Peyer's patch (tissue), 4 donors: ENCODE data around the gene CNPY4. TPM values are rescaled to one million over a fixed set of nuclear protein-coding genes. Genes with fewer than 3 reads are reported as not detected.
A peak's percentile ranks its signal among the peaks of the same experiment; 100 is the strongest.

Experiments used
- DNase-seq, 3 donors: peaks; one replicate each; pipeline ENCODE4 v3.0.0-alpha.2; 2017 to 2019
- H3K27ac ChIP-seq, 4 donors: fragments of 200-600 bp; sonication (generic); one replicate each; pipeline ENCODE4 v1.5.1; 2016 to 2019
- H3K27me3 ChIP-seq, 2 donors: fragments of 200-600 bp; sonication (generic); one replicate each; pipeline ENCODE4 v1.5.1; 2019
- H3K36me3 ChIP-seq, 3 donors: fragments of 200-600 bp; sonication (generic); one replicate each; pipeline ENCODE4 v1.5.1; 2016 to 2019
- H3K4me1 ChIP-seq, 4 donors: fragments of 200-600 bp; sonication (generic); one replicate each; pipeline ENCODE4 v1.5.1; 2016 to 2019
- H3K4me3 ChIP-seq, 4 donors: fragments of 200-600 bp; sonication (generic); 1 replicate in 3 of 4; 2 replicates in 1 of 4; pipeline ENCODE4 v1.5.1; 2016 to 2019; ENCODE audit warnings: mild to moderate bottlenecking in 1 of 4
- H3K9me3 ChIP-seq, 4 donors: fragments of 200-600 bp; sonication (generic); one replicate each; pipeline ENCODE4 v1.5.1; 2016 to 2019; ENCODE audit warnings: mild to moderate bottlenecking in 1 of 4
- CTCF ChIP-seq, 6 experiments: fragments of 450-650 bp in 4 of 6; fragments of 200-600 bp in 2 of 6; sonication (generic) in 1 of 6; IDR thresholded peaks; one replicate each; pipeline ENCODE4 v1.5.1; 2017 to 2019; ENCODE audit warnings: antibody characterized with exemption in 6 of 6, mild to moderate bottlenecking in 3 of 6, moderate library complexity in 1 of 6
- POLR2A ChIP-seq, 2 donors: fragments of 450-650 bp; IDR thresholded peaks; one replicate each; pipeline ENCODE4 v1.5.1; 2017; ENCODE audit warnings: antibody characterized with exemption in 2 of 2, mild to moderate bottlenecking in 2 of 2, moderate library complexity in 2 of 2
- total RNA-seq, 4 donors: library from RNA; depleted of rRNA; stranded (reverse); fragments of >200 nt; gene quantifications; one replicate each; pipeline ENCODE4 v1.1.0, GENCODE V29; 2016

CNPY4 gene
- total RNA-seq, 4 donors from 2014 or later, result 4.6 to 23.9 (median 6.3) TPM

DNA sequence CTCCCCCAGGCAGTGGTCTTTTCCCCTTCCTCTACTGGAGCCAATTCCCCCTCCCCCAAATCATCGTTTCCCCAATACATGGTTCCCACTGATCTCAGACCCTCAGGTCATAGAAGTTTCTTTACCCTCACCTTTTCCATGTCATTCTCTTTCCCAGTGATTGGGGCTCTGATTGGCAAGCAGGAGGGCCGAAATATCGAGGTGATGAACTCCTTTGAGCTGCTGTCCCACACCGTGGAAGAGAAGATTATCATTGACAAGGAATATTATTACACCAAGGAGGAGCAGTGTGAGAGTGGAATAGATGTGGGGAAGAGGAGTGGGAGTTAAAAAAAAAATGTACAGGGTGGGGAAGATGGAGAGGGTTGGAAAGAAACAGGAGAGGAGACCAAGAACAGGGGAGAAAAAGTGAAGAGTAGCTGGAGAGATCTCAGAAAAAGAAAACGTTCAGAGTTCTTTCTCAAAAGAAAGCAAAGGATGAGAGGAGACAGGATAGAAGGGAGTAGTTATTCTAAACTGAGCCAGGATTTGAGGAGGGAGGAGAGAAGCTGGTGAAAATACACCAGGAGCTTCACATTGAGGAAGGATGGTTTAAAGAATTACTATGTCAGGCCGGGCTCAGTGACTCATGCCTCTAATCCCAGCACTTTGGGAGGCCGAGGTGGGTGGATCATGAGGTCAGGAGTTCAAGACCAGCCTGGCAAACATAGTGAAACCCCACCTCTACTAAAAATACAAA, 29.8 kb upstream of the CNPY4 start:
- Histone ChIP-seq H3K4me1 (peaks cover 0 to 19% (median 0%) of the 10 kb centered on the region in 4 donors), H3K27ac (peak overlapping the region; percentile 79 to 94 (median 87)), H3K27me3 (no peaks in the 10 kb centered on the region), H3K4me3 (peak overlapping the region; percentile 72 to 86 (median 82)), H3K36me3 (peaks cover 0 to 44% (median 0%) of the 10 kb centered on the region in 3 donors), H3K9me3 (no peaks in the 10 kb centered on the region)
- TF ChIP-seq POLR2A (IDR thresholded peaks at IDR 0.05) (no peak), CTCF (IDR thresholded peaks at IDR 0.05) (no peak)
- no peak for DNase-seq

GRCh38 chr7:100090527-100091410, 28.7 kb upstream of the CNPY4 start:
- Histone ChIP-seq H3K27ac (no peak overlapping the region), H3K4me1 (peaks cover 0 to 19% (median 0%) of the 10 kb centered on the region in 4 donors)
- TF ChIP-seq CTCF (IDR thresholded peaks at IDR 0.05) (no peak), POLR2A (IDR thresholded peaks at IDR 0.05) (no peak)

DNA sequence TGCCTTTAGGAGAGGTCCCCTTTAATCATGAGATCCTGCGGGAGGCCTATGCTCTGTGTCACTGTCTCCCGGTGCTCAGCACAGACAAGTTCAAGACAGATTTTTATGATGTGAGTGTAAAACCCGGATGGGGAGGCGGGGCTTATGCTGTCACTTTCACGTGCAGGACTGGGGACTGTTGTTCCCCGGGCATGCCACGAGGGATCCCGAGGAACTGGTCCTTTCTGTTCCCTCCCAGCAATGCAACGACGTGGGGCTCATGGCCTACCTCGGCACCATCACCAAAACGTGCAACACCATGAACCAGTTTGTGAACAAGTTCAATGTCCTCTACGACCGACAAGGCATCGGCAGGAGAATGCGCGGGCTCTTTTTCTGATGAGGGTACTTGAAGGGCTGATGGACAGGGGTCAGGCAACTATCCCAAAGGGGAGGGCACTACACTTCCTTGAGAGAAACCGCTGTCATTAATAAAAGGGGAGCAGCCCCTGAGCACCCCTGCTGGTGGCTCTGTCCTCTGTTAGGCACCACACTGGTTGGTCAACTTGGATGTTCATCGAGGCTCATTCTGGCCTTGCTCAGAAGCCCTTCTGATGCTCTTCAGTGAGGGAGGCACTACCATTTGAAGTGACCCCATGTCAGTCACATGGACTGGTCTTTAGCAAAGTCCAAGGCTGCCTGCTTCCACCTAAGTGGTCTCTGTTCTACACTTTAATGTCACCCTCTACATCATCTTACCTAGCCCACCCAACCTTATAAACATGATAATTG, 27.8 kb upstream of the CNPY4 start:
- H3K36me3 ChIP-seq, result peaks cover 0 to 63% (median 0%) of the 10 kb centered on the region in 3 donors

More at GRCh38 chr7:100090527-100091410, 28.7 kb upstream of the CNPY4 start:
- H3K9me3 ChIP-seq, result no peaks in the 10 kb centered on the region
- H3K36me3 ChIP-seq, result peaks cover 0 to 55% (median 0%) of the 10 kb centered on the region in 3 donors
- H3K27me3 ChIP-seq, result no peaks in the 10 kb centered on the region
- DNase-seq, result no peak
- no peak overlapping the region for H3K4me3 ChIP-seq

GRCh38 chr7:100093054-100093453, 26.4 kb upstream of the CNPY4 start:
- no peak for DNase-seq
- peaks cover 0 to 18% (median 0%) of the 10 kb centered on the region in 4 donors for H3K4me1 ChIP-seq
- peaks cover 0 to 78% (median 0%) of the 10 kb centered on the region in 3 donors for H3K36me3 ChIP-seq
- TF ChIP-seq POLR2A (IDR thresholded peaks at IDR 0.05) (no peak), CTCF (IDR thresholded peaks at IDR 0.05) (no peak)
- H3K27ac ChIP-seq, result no peak overlapping the region
- no peaks in the 10 kb centered on the region for H3K27me3 ChIP-seq
- H3K4me3 ChIP-seq, result no peak overlapping the region
- H3K9me3 ChIP-seq, result no peaks in the 10 kb centered on the region

More for the DNA sequence above, 27.8 kb upstream of the CNPY4 start:
- Histone ChIP-seq H3K4me1 (peaks cover 0 to 19% (median 0%) of the 10 kb centered on the region in 4 donors), H3K27me3 (no peaks in the 10 kb centered on the region), H3K9me3 (no peaks in the 10 kb centered on the region), H3K4me3 (no peak overlapping the region), H3K27ac (no peak overlapping the region)
- no peak for DNase-seq
- no peak for TF ChIP-seq POLR2A (IDR thresholded peaks at IDR 0.05)
- TF ChIP-seq CTCF (IDR thresholded peaks at IDR 0.05), result no peak

GRCh38 chr7:100093498-100093897, 25.9 kb upstream of the CNPY4 start:
- H3K9me3 ChIP-seq, result no peaks in the 10 kb centered on the region
- peaks cover 0 to 82% (median 4%) of the 10 kb centered on the region in 3 donors for H3K36me3 ChIP-seq
- DNase-seq, result no peak
- no peaks in the 10 kb centered on the region for H3K27me3 ChIP-seq
- H3K4me3 ChIP-seq, result no peak overlapping the region
- TF ChIP-seq POLR2A (IDR thresholded peaks at IDR 0.05), result no peak
- no peak for TF ChIP-seq CTCF (IDR thresholded peaks at IDR 0.05)
- H3K27ac ChIP-seq, result no peak overlapping the region
- H3K4me1 ChIP-seq, result peaks cover 0 to 14% (median 0%) of the 10 kb centered on the region in 4 donors
